Loucy (cell line): Measurements from ENCODE around the gene ISLR2.
A peak's percentile ranks its signal among the peaks of the same experiment; 100 is the strongest.

ENCODE experiments used
- H2AFZ ChIP-seq: fragments of 200-600 bp; sonication (generic); 2 replicates; pipeline ENCODE4 v1.6.0; 2016; ENCODE audit warnings: antibody characterized with exemption, mild to moderate bottlenecking, low read length, moderate library complexity
- H3F3A ChIP-seq: fragments of 200-600 bp; 2 replicates; pipeline ENCODE4 v1.6.0; 2016; ENCODE audit warnings: antibody characterized with exemption, low read depth, mild to moderate bottlenecking
- H3K27me3 ChIP-seq: fragments of 200-600 bp; sonication (generic); 2 replicates; pipeline ENCODE4 v1.6.1; 2014; ENCODE audit warnings: low read length, mild to moderate bottlenecking; ENCODE audit not compliant: insufficient read depth, poor library complexity, severe bottlenecking
- H3K36me3 ChIP-seq: fragments of 200-600 bp; sonication (generic); 2 replicates; pipeline ENCODE4 v1.6.1; 2016; ENCODE audit warnings: low read length; ENCODE audit not compliant: insufficient read depth
- H3K4me1 ChIP-seq: fragments of 200-600 bp; sonication (generic); 2 replicates; pipeline ENCODE4 v1.5.1; 2014; ENCODE audit warnings: low read length, mild to moderate bottlenecking; ENCODE audit not compliant: insufficient read depth, poor library complexity, severe bottlenecking
- H3K4me2 ChIP-seq: fragments of 200-600 bp; sonication (generic); 2 replicates; pipeline ENCODE4 v1.6.0; 2014; ENCODE audit warnings: antibody characterized with exemption, low read length, low read depth, mild to moderate bottlenecking; ENCODE audit not compliant: poor library complexity, severe bottlenecking
- H3K4me3 ChIP-seq: fragments of 200-600 bp; sonication (generic); 2 replicates; pipeline ENCODE4 v1.5.1; 2014; ENCODE audit warnings: low read length, mild to moderate bottlenecking, mixed read lengths; ENCODE audit not compliant: poor library complexity, severe bottlenecking
- H3K79me2 ChIP-seq: fragments of 200-600 bp; sonication (generic); 2 replicates; pipeline ENCODE4 v1.6.1; 2014; ENCODE audit warnings: low read length; ENCODE audit not compliant: insufficient read depth
- H3K9ac ChIP-seq: fragments of 200-600 bp; sonication (generic); 2 replicates; pipeline ENCODE4 v1.6.0; 2014; ENCODE audit warnings: mild to moderate bottlenecking, low read depth, low read length, moderate library complexity; ENCODE audit not compliant: poor library complexity, severe bottlenecking
- H3K9me2 ChIP-seq: fragments of 200-600 bp; sonication (generic); replicated peaks from 2 replicates; pipeline ENCODE4 v1.6.1; 2016; ENCODE audit warnings: low read depth, low read length, mixed read lengths
- H3K9me3 ChIP-seq: fragments of 200-600 bp; sonication (generic); 2 replicates; pipeline ENCODE4 v1.6.1; 2014; ENCODE audit warnings: mild to moderate bottlenecking, antibody characterized with exemption, low read length, low read depth; ENCODE audit not compliant: insufficient read depth
- H4K20me1 ChIP-seq: fragments of 200-600 bp; sonication (generic); 2 replicates; pipeline ENCODE4 v1.6.0; 2014; ENCODE audit warnings: antibody characterized with exemption, low read length, mild to moderate bottlenecking; ENCODE audit not compliant: insufficient read depth, poor library complexity, severe bottlenecking
- CTCF ChIP-seq: fragments of 200-600 bp; sonication (generic); conservative IDR thresholded peaks from 2 replicates; pipeline ENCODE4 v1.5.1; 2014; ENCODE audit warnings: mild to moderate bottlenecking, antibody characterized with exemption, low read length
- EZH2phosphoT487 ChIP-seq: fragments of 200-600 bp; IDR thresholded peaks from 2 replicates; pipeline ENCODE4 v1.6.1; 2018; ENCODE audit warnings: antibody characterized with exemption, mild to moderate bottlenecking, moderate library complexity, borderline replicate concordance

The ISLR2 gene

DNA sequence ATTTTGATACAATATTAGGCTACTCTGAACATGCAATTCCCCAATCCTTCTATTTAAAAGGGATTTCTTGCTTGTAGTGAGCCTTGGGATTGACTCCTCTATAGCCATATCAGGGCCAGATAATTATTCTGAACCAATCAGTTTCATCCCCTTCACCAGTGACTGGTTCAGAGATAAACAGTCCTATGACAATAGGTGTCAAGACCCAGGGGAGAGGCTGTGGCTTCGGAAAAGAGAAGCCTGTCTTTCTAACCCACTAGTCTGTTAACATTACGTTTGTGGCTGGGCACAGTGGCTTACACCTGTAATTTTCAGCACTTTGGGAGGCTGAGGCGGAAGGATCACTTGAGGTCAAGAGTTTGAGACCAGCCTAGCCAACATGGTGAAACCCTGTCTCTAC lies 6.2 kb upstream of the ISLR2 start:
- Histone ChIP-seq H3K4me3 (no peak overlapping the region), H3K27me3 (no peaks in the 10 kb centered on the region), H2AFZ (no peak overlapping the region), H3K79me2 (no peaks in the 10 kb centered on the region), H3K4me2 (no peak overlapping the region), H3K9ac (no peak overlapping the region), H3K36me3 (no peaks in the 10 kb centered on the region), H4K20me1 (no peaks in the 10 kb centered on the region), H3K9me2 (no peaks in the 10 kb centered on the region), H3K4me1 (peaks cover 24% of the 10 kb centered on the region), H3K9me3 (no peaks in the 10 kb centered on the region), H3F3A (no peaks in the 10 kb centered on the region)
- no peak for TF ChIP-seq CTCF
- TF ChIP-seq EZH2phosphoT487, result no peak

GRCh38 chr15:74124759-74125158 lies 5.6 kb upstream of the ISLR2 start:
- Histone ChIP-seq H3K79me2 (no peaks in the 10 kb centered on the region), H3K27me3 (no peaks in the 10 kb centered on the region), H4K20me1 (no peaks in the 10 kb centered on the region), H2AFZ (no peak overlapping the region), H3K9ac (no peak overlapping the region), H3K9me2 (no peaks in the 10 kb centered on the region), H3K4me2 (no peak overlapping the region), H3K9me3 (no peaks in the 10 kb centered on the region), H3K36me3 (no peaks in the 10 kb centered on the region), H3K4me3 (no peak overlapping the region), H3F3A (no peaks in the 10 kb centered on the region), H3K4me1 (peaks cover 24% of the 10 kb centered on the region)
- TF ChIP-seq CTCF (no peak), EZH2phosphoT487 (no peak)

DNA sequence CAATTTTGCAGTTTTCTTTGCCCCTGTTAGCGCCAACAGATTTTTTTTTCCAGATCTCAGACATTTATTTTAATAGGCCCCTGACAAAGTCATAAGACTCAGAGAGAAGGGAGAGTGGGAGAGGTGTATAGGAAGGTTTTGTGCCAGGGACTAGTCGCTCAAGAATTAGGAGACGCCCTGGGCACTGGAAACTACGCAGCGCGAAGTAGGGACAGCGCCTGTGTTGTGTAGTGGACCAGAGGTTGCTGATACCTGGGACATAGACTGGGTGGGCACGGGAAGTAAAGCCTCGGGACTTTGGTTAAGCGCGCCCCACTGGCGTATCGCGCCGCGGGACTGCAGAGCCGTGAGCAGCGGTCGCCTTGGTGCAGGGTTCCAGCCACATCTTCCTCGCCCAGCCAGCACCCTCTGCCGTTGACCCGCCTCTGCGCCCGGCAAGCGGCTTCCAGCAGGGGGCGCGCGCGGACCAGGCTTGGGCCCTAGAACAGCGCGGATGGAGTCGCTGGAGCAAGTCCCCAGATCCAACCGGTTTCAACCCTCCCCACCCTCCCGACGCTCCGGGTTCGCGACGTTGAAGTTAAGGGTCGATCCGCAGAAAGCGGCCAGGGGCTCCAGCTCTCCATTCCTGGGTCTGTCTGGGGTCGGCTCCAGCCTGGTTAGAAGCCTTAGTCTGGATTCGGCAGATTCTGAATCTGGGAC lies 3.0 kb upstream of the ISLR2 start:
- Histone ChIP-seq H3K4me2 (peak overlapping the region; percentile 48), H3F3A (no peaks in the 10 kb centered on the region), H4K20me1 (no peaks in the 10 kb centered on the region), H2AFZ (peak overlapping the region; percentile 58), H3K9me2 (no peaks in the 10 kb centered on the region), H3K9me3 (no peaks in the 10 kb centered on the region), H3K4me1 (peaks cover 18% of the 10 kb centered on the region), H3K9ac (no peak overlapping the region), H3K36me3 (no peaks in the 10 kb centered on the region), H3K79me2 (no peaks in the 10 kb centered on the region), H3K27me3 (no peaks in the 10 kb centered on the region), H3K4me3 (peak overlapping the region; percentile 31)
- TF ChIP-seq EZH2phosphoT487, result no peak
- TF ChIP-seq CTCF, result peak; percentile 86
